Astrocyte of the spinal cord (primary cell): ENCODE results near the gene HOXD1.

Source experiments
- DNase-seq: peaks from one replicate; pipeline ENCODE4 v3.0.0; 2011; ENCODE audit warnings: low read depth, low spot score
- H3K4me3 ChIP-seq: 2 replicates; pipeline ENCODE4 v1.5.1; 2011; ENCODE audit warnings: low read depth, mild to moderate bottlenecking, low read length, moderate library complexity
- in situ Hi-C: cut with HindIII; loops from 2 replicates; pipeline ENCODE4 v1.10.0; 2017; ENCODE audit warnings: low sequenced_read_pairs
- TF ChIP-seq, protein P1 (sequence below): IDR thresholded peaks from 2 replicates; pipeline ENCODE4 v1.5.1; 2012; ENCODE audit warnings: low read depth, mild to moderate bottlenecking, low read length, inconsistent platforms

HOXD1 gene

DNA sequence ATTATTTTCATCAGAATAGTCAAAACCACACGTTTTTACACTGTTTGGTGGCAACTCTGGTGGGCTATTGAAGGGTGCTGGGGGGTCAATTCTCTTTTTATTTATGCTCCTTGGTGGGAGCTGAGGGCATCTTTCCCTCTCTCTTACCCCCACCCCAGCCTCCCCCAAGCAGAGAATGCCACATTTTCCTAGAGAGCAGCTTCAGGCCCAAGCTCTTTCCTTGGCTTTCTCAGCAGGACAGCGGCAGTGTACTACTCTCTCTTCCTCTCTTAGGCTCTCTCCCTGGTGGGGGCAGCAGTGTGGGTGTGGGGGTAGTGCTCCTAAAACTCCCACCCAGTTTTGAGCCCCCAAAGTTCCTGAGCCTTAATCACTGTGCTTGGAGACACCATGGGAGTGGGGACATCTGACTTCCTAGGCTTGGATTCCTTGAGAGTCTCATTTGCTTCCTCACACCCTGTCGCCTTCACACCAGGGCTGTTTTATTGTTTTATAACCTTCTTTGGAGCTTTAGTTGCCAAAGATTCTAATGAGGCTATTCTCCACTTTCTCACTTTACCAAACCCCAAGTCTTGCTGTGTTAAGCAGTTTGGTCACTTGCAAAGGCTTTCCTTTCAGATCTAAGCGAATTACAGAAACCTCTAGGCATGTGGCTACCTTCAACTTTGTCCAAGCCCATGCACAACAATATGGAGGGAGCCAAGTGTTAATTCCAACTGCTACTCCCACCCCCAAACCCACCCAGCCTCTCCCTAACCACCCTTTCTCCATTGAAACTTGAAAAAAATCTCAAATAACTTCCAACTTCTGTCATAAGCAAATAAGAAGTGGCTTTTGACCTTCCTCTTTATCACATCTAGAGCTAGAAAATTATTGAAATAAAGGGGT is 43.1 kb upstream of the HOXD1 start:
- DNase-seq = no peak

DNA sequence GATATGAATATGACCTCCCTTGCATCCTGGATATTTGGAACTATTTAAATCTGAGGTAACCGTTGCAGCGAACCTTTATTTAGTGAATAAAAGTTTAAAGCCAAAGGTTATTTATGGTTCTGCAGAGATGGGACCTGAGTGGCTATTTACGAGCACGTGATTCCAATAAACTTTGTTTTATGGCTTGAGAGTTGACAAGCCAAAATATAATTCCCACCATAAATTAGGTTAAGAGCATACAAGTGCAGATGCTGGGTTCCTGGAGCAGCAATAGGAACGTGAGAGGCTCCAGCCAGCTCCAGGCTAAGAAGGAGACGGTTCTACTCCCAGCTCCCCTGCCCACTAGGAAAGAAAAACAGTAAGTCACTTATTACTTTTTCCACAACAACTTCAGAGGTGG is 42.4 kb upstream of the HOXD1 start:
- DNase-seq = no peak
- H3K4me3 ChIP-seq = no peak overlapping the region
- in situ Hi-C loops = no loop called here
- TF ChIP-seq, protein P1, sequence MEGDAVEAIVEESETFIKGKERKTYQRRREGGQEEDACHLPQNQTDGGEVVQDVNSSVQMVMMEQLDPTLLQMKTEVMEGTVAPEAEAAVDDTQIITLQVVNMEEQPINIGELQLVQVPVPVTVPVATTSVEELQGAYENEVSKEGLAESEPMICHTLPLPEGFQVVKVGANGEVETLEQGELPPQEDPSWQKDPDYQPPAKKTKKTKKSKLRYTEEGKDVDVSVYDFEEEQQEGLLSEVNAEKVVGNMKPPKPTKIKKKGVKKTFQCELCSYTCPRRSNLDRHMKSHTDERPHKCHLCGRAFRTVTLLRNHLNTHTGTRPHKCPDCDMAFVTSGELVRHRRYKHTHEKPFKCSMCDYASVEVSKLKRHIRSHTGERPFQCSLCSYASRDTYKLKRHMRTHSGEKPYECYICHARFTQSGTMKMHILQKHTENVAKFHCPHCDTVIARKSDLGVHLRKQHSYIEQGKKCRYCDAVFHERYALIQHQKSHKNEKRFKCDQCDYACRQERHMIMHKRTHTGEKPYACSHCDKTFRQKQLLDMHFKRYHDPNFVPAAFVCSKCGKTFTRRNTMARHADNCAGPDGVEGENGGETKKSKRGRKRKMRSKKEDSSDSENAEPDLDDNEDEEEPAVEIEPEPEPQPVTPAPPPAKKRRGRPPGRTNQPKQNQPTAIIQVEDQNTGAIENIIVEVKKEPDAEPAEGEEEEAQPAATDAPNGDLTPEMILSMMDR = no peak

More for the DNA sequence above, 43.1 kb upstream of the HOXD1 start:
- in situ Hi-C loops = no loop called here
- H3K4me3 ChIP-seq = no peak overlapping the region
- TF ChIP-seq, protein P1 = no peak

DNA sequence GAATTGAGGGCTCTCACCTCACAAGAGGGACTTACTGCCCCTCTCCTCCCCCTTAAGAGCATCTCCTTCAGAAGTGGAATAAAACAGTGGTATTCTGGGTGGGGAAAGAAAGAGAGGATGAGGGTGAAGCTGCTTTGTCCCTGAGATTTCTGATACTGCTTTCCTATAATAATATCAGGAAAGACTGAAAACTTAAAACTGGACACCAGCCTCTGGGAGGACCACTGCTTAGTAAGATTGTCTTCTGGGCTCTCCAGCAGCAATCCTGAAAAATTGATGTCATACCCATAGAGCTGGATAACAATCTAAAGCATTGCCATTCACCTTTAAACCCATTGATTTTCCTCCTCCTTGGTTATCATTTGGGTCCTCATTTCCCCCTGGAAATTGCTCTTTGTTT is 41.8 kb upstream of the HOXD1 start:
- in situ Hi-C loops = no loop called here
- TF ChIP-seq, protein P1 = no peak
- no peak for DNase-seq
- no peak overlapping the region for H3K4me3 ChIP-seq

DNA sequence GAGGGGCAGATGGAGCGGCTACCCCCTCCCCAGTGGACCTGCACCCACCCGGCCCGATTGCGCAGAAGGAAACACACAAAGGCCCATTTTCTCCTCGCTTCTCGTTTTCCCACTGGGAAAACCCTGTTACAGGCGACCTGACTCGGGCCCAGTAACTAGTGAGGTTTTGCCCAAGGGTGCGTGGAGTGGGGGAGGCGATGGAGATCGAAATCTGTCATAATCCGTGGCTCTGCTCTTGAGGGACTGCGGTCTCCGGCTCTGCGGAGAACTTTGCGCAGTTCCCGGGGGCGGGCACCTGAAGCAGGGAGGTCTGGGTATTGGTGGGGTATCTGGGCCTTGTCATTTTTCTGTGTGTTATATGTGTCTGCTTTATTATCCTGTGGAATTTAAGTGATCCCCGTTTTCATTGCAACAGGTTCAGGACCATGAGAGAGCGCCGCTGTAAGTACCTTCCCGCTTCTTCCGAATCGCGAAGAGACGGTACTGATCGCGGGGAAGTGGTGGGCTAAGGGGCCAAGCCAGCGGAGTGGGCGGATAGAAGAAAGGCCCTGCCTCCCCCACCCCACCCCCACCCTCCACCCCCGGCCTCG is 41.2 kb upstream of the HOXD1 start:
- in situ Hi-C loops = no loop called here
- no peak overlapping the region for H3K4me3 ChIP-seq
- no peak for DNase-seq
- TF ChIP-seq, protein P1 = no peak

DNA sequence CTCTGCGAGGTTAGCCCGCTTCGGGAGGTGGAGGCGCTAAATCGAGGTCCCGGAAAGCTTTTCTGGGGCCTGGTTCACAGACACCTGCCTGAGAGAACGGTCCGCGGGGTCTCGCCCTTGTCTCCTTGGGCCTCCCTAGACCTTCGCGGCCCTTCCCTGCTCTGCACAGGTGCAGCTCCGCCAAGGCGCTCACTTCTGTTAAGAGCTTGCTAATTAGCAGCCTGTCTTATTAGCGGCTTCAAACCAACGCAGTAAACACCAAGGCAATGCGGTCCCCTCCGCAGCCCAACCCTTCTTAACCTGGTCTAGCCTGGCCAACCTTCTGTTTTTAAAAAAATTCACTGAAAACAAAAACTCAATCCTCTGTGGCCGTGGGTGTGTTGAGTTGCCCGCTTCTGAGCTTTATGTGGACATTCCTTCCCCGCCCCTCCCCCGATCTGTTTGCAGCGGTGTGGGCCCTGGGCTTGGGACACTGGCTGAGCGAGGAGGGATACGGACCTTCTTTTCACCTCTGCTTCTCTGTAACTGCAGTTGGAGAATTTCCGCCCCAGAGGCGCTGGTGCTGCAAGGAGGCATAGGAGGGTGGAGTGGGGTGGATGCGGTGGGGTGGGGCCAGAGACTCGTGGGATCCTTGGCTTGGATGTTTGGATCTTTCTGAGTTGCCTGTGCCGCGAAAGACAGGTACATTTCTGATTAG is 40.5 kb upstream of the HOXD1 start:
- in situ Hi-C loops = no loop called here
- TF ChIP-seq, protein P1 = no peak
- no peak overlapping the region for H3K4me3 ChIP-seq
- no peak for DNase-seq

DNA sequence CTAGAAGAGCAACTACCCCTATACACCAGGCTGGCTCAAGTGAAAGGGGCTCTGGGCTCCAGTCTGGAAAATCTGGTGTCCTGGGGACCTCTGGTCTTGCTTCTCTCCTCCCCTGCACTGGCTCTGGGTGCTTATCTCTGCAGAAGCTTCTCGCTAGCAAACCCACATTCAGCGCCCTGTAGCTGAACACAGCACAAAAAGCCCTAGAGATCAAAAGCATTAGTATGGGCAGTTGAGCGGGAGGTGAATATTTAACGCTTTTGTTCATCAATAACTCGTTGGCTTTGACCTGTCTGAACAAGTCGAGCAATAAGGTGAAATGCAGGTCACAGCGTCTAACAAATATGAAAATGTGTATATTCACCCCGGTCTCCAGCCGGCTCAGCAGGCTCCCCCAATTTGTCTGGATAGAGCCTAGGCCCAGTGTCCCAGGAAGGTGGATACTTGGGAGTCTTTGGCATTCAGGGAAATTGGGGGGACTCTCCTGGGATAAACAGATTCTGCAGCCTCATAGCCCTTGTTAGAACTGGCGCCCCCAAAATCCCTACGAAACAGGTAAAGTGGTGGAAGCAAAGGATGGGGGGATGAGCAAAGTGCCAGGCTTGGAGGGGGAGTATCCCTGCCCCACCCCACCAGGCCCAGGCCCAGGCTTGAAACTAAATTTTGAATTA is 39.6 kb upstream of the HOXD1 start:
- H3K4me3 ChIP-seq = no peak overlapping the region

More for the DNA sequence above, 39.6 kb upstream of the HOXD1 start:
- DNase-seq = no peak
- in situ Hi-C loops = no loop called here
- TF ChIP-seq, protein P1 = no peak
